GM21526 (cell line): ENCODE data around the gene CASP10.
"Not testable (repeated sequence)": the region's sequence is repeated elsewhere in the genome, so short reads cannot be mapped to it uniquely, and the experiment has no call there.

Experiments
- ATAC-seq: cut with Tn5 transposase; IDR thresholded peaks from one replicate; pipeline ENCODE4 v1.9.1; 2021; ENCODE audit warnings: moderate library complexity; ENCODE audit not compliant: unreplicated experiment, low FRiP score

CASP10 gene

DNA sequence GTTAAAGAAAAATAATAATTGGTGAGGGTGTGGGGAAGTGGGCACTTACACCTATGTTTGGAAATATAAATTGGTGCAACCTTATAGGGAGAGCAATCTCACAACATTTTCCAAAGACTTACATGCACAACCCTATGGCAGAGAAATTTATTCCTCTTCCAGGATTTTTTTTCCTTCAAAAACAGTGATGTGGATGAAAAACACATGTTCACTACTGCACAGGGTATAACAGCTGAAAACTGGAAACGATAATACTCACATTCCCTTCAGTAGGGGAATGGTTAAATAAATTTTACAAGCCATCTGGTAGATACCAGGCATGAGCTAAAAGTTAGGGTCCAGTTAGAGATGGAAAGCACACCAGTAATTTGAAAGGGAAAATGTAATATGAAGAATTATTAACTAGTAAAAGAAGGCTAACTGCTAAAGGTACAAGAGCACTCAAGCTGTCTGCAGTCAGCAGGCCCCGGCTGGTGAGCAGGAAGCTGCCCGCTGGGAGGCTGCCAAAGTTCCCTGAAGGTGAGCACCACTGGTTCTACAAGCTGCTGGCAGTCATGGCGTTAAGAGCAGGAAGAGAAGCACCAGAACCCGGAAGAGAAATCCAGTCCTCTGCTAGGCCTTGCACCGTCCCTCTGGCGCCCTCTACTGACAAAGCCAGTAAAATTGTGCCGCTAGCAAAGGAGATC lies 49.0 kb downstream of the CASP10 start:
- peak; percentile 52 for ATAC-seq

DNA sequence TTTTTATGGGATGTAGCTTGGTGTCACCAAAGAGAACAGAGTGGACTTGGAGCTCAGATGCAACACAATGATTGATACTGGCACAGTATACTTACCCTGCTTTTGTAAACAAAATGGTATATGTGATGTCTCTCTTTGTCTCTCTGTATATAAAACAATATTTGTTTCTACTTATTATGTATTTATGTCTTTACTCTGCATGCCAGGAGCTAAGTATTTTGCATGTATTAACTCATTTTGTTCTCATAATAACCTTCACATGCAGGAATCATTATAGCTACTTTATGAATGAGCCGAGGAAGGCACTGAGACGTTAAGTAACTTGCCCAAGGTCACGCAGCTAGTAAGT lies 49.5 kb downstream of the CASP10 start:
- ATAC-seq = no peak

DNA sequence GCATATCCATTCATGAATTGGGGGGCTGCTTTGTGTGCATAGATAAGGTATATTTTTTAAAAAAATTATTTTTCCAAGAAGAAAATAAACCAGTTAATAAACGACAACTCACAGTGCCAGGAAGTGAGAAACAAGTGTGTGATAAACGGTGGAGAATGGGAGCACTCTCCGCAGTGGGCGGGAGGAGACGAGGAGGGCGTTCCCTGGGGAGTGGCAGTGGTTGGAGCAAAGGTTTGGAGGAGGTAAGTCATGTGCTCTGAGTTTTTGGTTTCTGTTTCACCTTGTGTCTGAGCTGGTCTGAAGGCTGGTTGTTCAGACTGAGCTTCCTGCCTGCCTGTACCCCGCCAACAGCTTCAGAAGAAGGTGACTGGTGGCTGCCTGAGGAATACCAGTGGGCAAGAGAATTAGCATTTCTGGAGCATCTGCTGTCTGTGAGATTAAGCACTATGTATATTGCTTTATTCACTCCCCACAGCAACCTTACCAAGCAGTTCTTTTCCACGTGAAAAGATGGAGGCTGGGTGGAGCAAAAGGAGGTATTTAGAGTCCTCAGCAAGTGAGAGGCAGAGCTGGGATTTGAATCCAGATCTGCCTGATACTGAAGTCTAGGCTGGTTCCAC lies 50.4 kb downstream of the CASP10 start:
- ATAC-seq = peak; percentile 86

DNA sequence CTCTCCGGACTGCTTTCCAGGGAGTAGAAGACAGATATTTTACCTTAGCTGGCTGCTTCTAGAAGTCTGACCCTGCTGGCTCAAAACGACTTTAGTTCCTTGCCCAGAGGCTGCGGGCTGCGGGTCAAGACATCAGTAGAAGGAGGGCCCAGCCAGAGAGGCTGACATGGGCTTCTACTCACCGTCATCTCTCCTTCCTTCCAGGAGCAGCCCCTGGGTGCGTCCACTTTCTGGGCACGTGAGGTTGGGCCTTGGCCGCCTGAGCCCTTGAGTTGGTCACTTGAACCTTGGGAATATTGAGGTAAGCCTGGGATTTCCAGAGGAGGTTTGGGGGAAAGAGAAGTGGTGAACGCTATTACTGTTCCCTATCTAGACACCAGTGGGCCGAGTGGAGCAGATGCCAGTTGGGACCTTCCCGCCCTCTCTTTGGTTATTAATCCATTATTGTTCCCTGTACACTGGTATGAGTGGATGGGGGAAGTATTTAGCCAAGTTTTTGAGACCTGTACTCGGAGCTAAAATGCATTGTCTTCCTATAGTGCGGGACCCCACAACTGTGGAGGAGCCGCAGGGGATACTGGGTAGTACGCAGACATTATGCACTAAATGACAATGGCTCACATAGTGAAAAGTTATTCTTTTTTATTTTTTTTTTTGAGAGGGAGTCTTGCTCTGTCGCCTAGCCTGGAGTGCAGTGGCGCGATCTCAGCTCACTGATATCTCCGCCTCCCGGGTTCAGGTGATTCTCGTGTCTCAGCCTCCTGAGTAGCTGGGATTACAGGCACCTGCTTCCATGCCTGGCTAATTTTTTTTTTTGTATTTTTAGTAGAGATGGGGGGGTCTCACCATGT lies 51.1 kb downstream of the CASP10 start:
- ATAC-seq = peak; percentile 22

DNA sequence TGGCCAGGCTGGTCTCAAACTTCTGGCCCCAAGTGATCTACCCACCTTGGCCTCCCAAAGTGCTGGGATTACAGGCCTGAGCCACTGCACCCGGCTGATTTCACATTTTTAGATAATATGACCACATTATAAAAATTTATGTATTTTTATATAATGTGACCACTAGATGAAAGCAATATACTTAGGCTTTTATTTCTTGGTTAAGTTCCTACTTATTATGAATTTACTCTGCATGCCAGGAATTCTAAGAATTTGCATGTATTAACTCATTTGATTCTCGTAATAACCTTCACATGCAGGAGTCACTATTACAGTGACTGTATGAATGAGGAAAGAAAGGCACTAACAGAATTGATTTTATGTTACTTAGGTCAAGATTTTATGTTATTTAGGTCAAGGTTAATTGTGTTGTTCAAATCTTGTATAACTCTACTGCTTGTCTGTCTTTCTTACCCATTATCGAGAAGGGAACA lies 51.8 kb downstream of the CASP10 start:
- ATAC-seq = no peak

DNA sequence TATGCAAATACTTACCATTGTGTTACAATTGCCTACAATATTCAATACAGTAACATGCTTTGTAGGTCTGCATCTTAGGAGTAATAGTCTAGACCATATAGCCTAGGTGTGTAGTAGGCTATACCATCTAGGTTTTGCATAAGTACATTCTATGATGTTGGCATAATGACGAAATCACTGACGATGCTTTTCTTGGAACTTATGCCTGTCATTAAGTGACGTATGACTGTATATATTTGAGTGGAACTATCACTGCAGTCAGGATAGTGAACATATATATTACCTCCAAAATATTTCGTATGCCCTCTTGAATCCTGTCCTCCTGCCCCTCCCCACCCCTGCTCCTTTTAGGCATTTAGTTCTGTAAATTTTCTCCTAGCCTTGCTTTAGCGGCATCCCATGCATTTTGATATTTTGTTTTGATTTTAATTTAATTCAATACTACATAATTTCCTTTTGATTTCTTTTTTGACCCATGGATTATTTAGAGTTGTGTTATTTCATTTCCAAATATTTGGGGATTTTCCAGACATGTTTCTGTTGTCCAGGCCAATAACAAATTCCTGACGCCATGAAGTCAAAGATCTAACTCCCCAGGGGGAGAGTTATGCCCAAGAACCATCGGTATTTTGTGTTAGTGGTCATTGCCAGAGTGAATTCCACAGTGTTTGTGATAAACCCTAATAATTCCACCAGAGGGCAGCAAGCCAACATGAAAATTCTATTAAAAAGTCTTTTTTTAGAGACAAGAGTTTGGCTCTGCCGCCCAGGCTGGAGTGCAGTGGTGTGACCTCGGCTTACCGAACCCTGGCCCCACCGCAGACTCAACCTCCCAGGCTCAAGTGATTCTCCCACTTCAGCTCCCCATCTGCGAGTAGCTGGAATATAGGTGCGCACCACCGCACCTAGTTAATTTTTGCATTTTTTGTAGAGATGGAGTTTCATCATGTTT lies 53.2 kb downstream of the CASP10 start:
- ATAC-seq = no peak

DNA sequence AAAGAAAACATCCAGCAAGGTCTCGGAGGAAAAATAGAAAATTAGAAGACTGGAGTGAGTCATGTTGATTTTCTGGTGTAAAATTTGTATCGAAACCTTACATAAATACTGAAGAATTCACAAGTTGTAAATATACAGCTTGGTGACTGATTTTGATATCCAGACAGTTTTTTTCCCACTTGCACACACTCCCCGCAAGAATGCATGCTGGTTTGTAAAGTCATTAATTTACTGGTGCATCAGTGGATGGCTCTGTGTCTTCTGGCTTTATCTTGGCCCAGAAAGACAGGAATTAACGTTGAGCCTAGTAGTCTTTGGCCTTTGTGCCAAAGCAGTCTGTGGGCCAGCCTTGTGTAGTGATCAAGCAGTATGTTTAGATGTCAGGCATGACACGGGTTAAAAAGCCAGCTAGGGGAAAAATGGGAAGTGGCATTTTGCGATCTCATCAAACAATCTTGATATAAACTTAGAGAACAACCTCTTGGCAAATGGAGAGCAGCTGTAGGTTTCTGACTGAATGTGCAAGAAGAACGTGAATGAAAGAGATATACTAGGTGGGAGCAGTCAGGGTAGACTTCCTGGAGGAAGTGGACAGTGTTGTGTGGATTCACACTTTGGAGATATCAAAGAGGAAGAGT lies 54.7 kb downstream of the CASP10 start:
- no peak for ATAC-seq

DNA sequence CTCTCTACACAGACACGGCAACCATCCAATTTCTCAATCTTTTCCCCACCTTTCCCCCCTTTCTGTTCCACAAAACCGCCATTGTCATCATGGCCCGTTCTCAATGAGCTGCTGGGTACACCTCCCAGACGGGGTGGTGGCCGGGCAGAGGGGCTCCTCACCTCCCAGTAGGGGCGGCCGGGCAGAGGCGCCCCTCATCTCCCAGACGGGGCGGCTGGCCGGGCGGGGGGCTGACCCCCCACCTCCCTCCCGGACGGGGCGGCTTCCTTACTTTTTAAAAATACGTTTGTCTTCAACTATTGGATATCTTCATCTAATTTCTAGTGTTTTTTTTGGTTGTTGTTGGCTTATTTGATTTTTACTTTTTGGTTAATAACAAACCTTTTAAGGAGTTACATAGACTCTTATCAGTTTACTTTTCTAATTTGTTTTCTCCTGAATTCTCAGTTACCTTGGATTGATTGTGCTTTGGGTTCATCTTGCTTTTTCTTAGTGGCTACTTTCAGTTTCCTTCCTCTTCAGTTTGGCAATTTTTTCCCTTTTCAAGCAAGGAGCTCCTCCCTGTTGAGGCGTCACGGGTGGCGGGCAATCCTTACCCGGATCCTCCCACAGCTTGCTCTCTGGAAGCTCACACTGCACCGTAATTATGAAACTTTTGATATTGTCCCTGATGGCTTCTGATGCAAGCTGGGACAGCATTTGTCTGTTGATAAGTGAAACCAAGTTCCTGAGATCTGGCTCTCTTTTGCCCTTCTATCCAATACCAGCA lies 56.4 kb downstream of the CASP10 start:
- not testable (repeated sequence) for ATAC-seq

DNA sequence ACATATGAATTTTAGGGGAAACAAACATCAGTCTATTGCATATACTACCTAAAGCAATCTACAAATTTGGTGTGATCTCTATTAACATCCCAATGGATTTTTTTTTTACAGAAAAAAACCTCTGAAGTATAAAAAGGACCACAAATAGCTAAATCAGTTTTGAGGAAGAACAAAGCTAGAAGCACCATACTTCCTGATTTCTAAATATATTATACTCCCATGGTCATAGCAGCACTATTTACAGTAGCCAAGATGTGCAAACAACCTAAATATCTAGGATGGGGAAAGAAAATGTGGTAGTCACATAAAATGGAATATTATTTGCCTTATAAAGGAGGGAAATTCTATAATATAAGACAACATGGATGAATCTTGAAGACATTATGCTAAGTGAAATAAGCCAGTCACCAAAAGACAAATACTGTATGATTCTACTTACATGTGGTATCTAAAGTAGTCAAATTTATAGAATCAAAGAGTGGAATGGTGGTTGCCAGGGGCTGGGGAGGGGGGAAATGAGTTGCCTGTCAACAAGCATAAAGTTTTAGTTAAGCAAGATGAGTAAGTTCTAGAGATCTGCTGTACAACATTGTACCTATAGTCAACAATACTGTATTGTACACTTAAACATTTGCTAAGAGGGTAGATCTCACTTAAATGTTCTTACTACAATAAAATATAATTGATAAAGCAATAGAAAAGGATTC lies 59.8 kb downstream of the CASP10 start:
- ATAC-seq = no peak

DNA sequence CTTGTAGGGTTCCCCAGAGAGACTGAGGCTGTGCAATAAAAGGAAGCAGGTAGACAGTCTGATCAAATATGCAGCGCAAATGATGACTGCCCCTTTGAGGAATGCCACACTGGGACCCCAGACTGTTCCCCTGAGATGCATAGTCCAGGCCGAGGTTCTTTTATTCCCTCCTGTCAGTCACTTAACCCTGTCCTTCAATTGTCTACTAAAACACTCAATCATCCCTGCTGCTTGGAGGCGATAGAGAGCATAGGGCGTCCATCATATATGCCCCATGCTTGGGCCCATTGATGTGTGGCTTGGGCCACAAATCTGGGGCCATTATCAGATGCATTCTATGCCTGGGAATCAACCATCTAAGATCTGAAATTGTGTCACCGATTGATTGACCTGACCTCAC lies 61.9 kb downstream of the CASP10 start:
- ATAC-seq = no peak

DNA sequence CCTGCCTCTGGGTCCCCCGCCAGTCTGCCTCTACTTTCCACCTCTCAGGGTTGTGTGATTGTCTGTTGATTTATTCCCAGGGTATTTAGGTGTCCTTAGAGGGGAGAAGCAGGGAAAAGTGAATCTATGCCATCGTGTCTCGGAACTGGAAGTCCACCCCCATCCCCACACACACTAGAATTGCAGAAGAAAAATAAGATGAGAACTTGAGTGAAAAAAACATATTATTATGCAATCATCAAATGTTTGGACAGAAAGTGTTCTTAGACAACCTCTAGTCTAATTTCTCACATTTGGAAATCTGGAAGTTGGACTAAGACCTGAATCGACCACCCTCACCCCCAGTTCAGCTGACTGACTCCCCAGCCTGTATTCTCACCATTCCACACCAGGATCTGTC lies 63.3 kb downstream of the CASP10 start:
- no peak for ATAC-seq

DNA sequence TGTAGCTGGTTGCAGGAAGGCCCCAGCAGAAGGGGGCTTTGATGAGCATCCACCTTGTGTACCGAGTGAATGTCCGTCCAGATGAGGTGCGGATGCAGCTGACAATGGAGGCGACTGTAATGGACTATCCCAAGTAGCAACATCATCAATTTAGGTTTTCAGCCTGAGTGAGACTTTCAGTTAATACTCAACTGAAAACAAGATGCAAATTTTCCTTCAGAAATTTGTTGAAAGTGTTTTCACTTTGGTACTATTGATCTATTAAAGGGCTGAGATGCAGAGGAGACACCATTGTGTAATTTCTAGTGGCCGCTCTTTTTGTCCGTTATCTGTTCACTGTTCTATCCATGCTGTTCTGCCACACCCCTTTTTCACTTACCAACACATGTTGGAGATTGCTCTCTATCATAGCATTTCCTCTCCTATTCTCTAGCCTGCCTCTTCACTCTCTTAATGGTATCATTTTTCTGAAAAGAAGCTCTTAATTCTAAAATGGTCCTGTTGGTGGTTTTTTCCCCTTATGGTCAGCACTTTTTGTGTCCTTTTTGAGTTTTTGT lies 65.4 kb downstream of the CASP10 start:
- no peak for ATAC-seq

DNA sequence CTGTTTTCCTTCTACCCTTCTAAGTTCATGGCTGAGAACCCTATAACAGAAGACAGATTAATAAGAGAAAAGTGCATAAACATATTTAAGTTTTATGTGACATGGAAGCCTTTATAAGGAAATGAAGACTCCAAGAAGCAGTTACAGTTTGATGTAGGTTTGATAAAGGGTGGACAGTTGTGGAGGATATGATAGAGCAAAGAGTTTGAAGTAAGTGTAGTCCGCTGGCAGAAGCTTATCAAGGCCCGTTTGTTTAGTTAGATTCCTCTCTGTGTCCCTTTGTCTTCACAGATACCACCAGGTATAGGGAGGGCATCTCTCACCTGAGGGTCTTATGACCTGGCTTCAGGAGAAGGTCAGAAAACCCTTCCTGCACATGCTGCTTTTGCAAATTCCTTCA lies 66.9 kb downstream of the CASP10 start:
- ATAC-seq = no peak

DNA sequence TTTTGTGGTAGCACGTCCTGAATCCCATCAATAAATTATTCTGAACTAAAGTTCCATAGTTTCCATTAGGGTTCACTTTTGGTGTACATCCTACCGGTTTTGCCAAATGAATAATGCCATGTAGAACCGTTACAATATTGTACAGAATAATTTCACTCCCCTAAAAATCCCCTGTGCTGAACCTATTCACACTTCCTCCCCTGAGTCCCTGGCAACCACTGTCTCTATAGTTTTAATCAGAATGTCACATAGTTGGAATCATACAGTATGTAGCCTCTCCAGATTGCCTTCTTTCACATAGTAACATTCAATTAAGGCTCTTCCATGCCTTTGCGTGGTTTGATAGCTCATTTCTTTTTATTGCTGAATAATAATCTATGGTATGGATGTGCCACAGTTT lies 67.8 kb downstream of the CASP10 start:
- ATAC-seq = no peak

DNA sequence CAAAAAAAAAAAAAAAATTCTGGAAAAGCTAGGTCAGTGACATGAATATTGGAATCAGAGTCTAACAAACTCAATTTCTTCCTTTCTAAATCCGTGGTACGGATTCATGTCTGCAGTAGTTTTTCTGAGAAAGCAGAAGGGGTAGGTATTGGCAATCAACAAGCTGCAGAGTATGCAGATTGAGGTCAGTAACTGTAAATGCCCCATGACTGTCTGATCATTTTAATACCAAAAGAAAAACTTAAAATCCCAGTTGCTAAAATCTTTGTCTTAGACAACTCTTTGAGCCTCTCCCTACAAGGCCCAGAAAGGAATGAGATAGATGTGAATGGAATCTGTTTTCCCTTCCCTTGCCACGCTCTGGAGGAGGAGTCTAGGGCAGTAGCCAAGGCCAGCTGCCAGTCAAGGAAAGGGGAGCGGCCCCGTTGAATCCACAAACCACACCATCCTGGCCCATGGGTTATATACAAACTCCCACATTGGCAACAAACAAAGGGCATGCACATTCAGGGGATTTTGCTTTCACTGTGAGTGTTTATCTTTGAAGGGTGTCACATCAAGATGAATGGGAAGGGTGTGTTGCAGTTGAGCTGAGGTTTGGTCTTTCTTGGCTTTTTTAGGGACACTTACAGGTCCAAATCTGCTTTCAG lies 71.3 kb downstream of the CASP10 start:
- no peak for ATAC-seq

DNA sequence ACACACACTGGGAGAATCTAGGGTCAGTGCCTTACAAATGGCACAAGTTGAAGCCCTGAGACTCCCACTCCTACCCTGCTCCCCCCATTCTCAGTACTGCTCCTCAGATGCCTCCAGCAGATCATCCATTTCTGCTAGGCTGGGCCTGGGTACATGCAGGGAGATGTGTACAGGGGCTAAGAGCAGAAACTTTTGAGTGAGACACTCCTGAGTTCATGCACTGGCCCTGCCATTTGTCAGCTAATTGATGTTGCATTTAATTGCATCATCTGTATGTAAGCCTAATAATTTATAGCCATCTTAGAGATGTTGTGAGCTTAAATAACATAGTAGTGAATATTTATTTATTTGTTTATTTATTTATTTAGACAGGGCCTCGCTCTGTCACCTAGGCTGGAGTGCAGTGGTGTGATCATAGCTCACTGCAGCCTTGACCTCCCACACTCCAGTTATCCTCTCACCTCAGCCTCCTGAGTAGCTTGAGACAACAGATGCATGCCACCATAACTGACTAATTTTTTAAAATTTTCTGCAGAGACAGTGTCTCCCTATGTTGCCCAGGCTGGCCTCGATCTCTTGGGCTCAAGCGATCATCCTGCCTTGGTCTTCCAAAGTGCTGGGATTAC lies 72.6 kb downstream of the CASP10 start:
- ATAC-seq = no peak

DNA sequence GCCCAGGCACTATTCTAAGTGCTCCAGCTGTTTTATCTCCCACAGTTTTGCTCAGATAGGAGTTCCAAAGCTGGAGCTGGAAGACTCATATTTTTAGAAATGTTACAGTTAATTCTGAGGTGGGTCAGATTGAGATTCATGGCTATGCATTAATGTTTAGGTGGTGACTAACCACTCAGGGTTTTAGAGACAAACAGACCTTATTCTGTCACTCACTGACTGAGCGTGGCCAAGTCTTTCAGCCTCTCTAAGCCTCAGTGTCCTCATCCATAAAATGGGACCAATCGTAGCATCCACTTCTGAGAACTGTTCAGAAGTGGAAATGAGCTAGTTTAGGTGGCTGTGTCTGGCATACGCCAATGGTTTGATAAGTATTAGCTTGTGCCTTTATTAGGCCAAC lies 73.1 kb downstream of the CASP10 start:
- no peak for ATAC-seq
